22Rv1 (cell line): ENCODE data around the gene GARIN5B.

Source experiments
- ZFX ChIP-seq: fragments of 450-650 bp; IDR thresholded peaks from 2 replicates; pipeline ENCODE4 v1.6.1; 2017; ENCODE audit warnings: antibody characterized with exemption, borderline replicate concordance
- TF ChIP-seq, protein P1 (sequence below): fragments of 450-650 bp; IDR thresholded peaks from 2 replicates; pipeline ENCODE4 v1.5.1; 2017; ENCODE audit warnings: mild to moderate bottlenecking

DNA sequence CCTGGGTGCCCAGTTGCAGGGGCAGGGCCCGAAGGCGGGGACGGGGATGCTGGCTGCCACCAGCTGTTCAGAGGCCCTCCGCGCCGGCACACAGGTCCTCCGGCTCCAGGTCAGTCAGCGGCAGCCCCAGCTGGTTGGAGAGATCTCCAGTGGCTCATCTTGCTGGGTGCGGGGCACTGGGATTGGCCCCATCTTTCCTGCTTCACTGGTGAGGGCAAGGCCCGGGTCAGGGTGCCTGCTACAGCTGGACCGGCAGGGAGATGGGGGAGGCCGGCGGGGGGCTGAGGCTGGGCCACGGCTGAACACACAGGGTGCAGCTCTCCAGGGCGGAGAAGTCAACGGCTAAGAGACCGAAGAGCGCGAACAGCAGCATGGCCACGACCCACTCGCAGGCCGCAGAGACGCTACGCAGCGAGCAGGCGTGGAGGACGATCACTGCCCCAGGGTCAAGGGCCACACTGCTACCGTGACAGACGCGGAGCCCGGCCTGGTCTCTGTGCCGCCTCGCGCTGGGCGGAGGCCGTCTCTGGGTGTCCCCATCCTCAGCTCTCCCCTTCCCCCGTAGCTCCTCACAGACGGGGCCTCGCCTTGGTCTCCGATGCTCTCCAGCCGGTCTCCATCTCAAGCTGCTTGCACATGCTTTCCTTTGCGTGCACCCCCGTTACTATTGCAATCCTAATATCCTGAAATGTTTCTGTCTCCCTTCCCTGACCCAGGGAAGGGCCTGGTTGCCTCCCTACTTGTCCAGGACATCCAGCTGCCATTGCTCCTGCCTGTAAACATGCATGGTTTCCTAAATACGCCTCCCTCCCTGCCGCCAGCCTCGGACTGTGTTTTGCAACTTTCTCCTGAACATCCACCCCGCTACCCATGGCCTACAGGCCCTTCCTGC, 50.2 kb downstream of the GARIN5B start:
- TF ChIP-seq, protein P1, sequence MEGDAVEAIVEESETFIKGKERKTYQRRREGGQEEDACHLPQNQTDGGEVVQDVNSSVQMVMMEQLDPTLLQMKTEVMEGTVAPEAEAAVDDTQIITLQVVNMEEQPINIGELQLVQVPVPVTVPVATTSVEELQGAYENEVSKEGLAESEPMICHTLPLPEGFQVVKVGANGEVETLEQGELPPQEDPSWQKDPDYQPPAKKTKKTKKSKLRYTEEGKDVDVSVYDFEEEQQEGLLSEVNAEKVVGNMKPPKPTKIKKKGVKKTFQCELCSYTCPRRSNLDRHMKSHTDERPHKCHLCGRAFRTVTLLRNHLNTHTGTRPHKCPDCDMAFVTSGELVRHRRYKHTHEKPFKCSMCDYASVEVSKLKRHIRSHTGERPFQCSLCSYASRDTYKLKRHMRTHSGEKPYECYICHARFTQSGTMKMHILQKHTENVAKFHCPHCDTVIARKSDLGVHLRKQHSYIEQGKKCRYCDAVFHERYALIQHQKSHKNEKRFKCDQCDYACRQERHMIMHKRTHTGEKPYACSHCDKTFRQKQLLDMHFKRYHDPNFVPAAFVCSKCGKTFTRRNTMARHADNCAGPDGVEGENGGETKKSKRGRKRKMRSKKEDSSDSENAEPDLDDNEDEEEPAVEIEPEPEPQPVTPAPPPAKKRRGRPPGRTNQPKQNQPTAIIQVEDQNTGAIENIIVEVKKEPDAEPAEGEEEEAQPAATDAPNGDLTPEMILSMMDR = no peak
- TF ChIP-seq ZFX = no peak
